HG03457 (cell line): ENCODE measurements around the gene PPHLN1.

Experiments used
- ATAC-seq: cut with Tn5 transposase; IDR thresholded peaks from one replicate; pipeline ENCODE4 v1.9.1; 2021; ENCODE audit warnings: moderate number of reproducible peaks; ENCODE audit not compliant: unreplicated experiment

PPHLN1 gene

DNA sequence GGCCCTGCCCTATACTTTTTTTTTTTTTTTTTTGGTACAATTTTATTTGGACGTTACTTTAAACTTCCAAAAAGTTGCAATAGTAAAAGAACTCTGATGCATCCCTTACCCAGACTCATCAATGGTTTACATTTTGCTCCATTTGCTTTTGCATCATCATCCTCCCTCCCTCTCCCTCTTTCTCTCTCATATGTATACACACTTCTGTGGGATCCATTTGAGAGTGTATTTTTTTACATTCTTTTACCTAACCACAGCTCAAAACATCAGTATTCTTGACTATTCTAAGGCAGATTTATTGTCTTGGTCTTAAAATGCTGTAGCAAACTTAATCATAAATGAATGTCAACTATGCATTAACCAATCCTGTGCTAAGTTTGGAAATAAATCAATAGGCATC lies 152.0 kb downstream of the PPHLN1 start:
- ATAC-seq, result no peak

DNA sequence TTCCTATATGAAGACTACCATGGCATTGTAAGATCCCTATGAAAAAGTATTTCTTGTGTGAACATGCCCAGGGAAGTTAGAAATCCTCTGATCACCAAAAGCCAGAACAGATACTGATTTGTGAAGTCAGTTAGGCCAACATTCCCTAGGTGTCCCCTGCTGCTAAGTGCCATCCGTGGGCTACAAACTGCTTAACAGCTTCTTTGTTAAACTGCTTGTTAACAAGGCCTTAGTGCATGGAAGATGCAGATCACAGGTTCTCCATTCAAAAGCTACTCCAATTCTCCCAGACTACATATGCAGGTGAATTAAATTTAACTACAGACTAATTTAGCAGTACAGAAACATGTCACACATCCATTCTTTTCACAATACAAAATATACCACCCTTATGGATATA lies 155.4 kb downstream of the PPHLN1 start:
- no peak for ATAC-seq

DNA sequence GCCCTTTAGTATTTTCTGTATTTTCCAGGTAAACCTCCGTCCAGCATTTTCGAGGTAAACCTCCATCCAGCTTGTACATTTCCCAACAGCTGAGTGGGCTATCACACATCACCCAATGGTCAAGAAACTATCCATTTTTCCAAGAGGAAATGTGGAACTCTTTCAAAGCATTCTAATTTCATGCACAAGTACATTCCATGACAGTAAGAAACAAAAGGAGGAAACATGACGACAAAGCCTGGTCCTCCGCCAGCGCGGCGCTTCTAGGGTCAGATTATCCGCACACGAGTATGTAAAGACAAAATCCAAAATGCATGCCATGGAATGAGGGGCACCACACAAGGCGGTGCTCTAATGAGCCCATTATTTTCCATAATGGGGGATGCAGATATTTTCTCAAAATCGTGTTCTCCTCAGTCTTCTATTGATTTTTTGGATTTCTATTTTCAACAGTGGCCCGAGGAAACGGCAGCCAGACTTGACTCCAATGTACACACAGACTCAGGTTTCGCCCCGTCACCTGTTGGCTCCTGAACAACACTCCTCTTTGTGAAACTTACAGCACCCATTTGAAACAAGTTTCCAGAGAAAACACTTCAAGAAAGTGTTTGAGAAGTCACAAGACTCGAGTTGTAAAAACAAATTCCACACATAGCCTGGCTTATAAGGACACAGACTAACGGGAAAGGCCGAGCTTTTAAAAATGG lies 156.2 kb downstream of the PPHLN1 start:
- no peak for ATAC-seq

DNA sequence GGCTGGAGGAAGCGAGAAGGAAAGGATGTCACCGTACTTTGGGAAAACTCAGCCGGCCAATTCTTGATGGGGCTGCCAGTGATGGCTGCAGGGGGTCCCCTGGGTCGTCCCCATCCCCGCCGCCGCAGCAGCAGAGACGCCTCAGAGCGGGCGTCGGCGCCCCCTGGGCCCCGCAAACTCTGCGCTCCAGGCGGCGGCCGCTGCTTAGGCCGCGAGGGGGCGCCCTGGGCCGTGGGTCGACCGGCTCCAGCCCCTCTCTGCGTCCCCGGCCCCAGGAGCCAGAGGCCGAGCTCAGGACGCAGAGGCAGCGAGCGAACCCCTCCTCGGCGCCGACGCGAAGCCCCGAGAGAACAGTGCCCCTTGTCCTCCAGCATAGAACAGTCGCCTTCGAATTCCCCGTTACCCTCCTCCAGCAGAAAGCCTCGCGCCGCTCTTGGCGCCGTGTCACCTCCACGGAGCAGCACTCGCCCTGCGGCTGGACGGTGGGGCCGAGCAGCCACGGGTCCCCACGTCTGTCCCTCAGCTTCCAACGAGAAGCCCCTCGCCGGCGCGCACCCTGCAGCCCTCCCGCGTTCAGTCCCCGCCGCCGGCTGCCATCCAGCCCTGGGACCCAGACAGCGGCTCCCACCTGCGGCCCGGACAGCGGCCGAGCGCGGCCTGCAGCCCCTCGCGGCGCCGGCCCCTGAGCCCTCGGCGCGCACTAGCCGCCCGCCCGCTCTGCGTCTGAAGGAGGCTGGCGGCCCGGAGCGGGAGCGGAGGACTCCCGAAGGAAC lies 157.0 kb downstream of the PPHLN1 start:
- peak; percentile 64 for ATAC-seq

DNA sequence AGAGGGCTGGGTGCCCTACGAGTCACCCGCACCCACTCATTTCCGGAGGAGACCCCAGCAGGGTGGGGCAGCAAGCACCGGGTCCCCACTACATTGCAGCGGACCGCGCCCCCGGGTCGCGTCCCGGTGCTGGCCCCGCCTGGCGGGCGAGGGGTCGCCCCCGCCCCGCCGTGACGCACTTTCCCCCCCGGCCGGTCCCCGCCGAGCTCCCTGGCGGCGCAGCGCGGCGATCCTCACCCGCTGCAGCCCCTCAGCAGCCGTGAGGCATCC lies 157.5 kb downstream of the PPHLN1 start:
- peak; percentile 25 for ATAC-seq

DNA sequence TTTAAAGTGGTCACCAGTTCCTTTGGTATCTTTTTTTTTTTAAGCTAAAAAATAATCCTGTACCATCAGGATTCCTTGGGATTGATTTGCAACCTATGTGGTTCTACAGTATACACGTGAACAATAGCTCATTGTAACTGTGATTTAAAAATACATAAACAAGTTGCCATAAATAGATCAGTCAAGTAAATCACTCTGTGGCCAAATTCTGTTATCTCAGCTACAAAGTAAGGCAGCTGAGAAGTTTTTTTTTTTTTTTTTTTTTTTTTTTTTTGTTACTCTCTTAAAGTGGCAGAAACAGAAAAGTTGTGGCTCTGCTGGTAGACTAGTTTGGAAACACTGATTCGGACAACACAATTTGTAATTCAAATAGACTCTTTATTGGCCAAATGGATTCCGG lies 159.0 kb downstream of the PPHLN1 start:
- no peak for ATAC-seq

DNA sequence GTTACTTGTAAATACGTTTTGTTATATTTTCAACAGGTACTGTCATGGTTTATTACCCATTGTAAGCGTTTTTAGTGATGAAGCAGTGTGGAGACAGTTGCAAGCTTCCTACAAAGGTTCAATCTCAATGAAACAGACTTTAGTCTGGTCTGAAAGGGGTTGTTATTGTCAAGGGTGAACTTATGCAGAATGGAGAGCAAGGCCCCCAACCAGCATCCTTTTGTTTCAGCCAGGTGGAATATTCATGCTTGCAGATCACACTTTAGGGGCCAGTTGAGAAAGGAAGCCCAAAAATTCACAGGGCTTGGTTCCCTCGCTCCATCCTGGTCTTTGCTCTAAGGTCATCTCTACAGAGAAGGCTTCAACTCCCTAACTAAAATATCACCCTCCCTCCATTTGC lies 159.9 kb downstream of the PPHLN1 start:
- ATAC-seq, result no peak

DNA sequence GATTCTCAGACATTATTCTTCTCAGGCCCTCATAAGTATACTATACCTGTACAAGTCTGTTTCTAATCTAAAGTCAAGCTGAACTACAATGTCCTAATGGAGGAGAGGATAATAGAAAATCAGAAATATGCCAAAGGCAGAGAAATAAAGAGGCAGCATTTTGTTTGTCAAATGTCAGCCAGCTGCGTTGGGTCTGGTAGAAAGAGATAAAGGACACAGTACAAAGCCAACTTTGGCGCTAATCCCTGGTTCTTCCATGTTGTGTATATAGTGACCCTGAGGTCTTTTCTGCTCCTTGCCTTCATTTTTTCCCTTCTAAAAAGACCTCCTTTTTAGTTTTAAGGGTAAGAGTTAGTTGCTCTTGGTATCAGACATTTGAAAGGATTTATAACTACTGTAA lies 160.4 kb downstream of the PPHLN1 start:
- ATAC-seq, result no peak

DNA sequence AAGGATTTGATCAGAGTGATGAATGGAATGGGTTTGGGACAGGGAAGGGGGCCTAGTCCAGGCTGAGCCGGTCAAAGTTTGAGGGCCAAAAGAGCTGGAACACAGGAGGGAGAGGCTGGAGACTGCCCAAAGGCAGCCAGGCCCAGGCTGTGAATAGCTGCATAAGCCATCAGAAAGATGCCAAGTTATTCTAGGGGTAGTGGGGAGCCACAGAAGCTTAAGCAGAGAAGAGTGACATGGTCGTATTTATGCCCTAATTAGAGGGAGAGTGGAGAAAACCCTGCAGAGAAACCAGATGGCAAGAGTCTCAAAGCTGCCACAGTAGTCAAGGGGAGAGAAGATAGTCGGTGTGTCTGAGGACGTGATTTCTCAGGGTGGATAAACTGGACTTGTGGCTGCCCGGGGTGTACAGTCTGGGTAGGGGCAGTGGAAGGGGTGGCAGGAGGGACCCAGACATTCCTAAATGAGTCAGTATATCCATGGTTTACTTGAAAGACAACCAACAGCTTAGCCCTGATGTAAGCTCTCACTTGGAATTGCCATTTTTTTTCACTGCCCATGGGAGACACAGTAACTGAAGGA lies 164.4 kb downstream of the PPHLN1 start:
- no peak for ATAC-seq
